Natural killer cell (primary cell): ENCODE data around the gene SNCB. TPM values are rescaled to one million over a fixed set of nuclear protein-coding genes. Genes with fewer than 3 reads are reported as not detected.

Experiments used
- ATAC-seq, 3 donors: fragments of 150-1000 bp in 2 of 3; fragments of 200-7000 bp in 1 of 3; cut with Tn5 transposase; 1 replicate in 1 of 3; 2 replicates in 2 of 3; pipeline ENCODE4 v1.10.0; 2021; ENCODE audit warnings: mild to moderate bottlenecking in 2 of 3, moderate library complexity in 2 of 3
- DNase-seq, 2 donors: peaks; one replicate each; pipeline versions ENCODE4 v3.0.0 to v3.0.0-alpha.2; 2013 to 2021; ENCODE audit warnings: mixed read lengths in 1 of 2
- H3K27ac ChIP-seq: one replicate; pipeline ENCODE4 v1.5.1; 2013; ENCODE audit warnings: mild to moderate bottlenecking, low read length
- H3K27me3 ChIP-seq: one replicate; pipeline ENCODE4 v1.6.1; 2013; ENCODE audit warnings: low read length; ENCODE audit not compliant: control insufficient read depth, insufficient read depth
- H3K36me3 ChIP-seq: one replicate; pipeline ENCODE4 v1.6.1; 2013; ENCODE audit warnings: low read length; ENCODE audit not compliant: control insufficient read depth, insufficient read depth
- H3K4me1 ChIP-seq: one replicate; pipeline ENCODE4 v1.6.1; 2013; ENCODE audit warnings: low read length; ENCODE audit not compliant: control insufficient read depth, insufficient read depth
- H3K4me3 ChIP-seq: one replicate; pipeline ENCODE4 v1.5.1; 2013; ENCODE audit warnings: low read length
- H3K9me3 ChIP-seq: one replicate; pipeline ENCODE4 v1.6.1; 2013; ENCODE audit warnings: low read length; ENCODE audit not compliant: control insufficient read depth, insufficient read depth
- H3K27ac Mint-ChIP-seq, 2 donors: one replicate each; pipeline ENCODE4 v1.8.0; 2022; ENCODE audit warnings: mild to moderate bottlenecking in 2 of 2, mixed read lengths in 2 of 2, moderate library complexity in 1 of 2
- H3K27me3 Mint-ChIP-seq, 2 donors: one replicate each; pipeline ENCODE4 v1.8.0; 2022; ENCODE audit warnings: low read depth in 2 of 2, mixed read lengths in 2 of 2
- H3K36me3 Mint-ChIP-seq: one replicate; pipeline ENCODE4 v1.8.0; 2022; ENCODE audit warnings: mixed read lengths
- H3K4me1 Mint-ChIP-seq, 2 donors: one replicate each; pipeline ENCODE4 v1.8.0; 2022; ENCODE audit warnings: mixed read lengths in 2 of 2
- H3K4me3 Mint-ChIP-seq: one replicate; pipeline ENCODE4 v1.8.0; 2022; ENCODE audit warnings: mild to moderate bottlenecking, moderate library complexity, mixed read lengths
- H3K9me3 Mint-ChIP-seq, 2 donors: one replicate each; pipeline ENCODE4 v1.8.0; 2022; ENCODE audit warnings: mixed read lengths in 2 of 2
- WGBS: methylation state at CpG from one replicate; pipeline ENCODE4 v1.1.7; 2013; ENCODE audit warnings: missing lambda C conversion rate; ENCODE audit not compliant: insufficient coverage; 5-methylcytosine and 5-hydroxymethylcytosine counted together
- intact Hi-C: fragments of 100-400 bp; cut with micrococcal nuclease; formaldehyde crosslinking; loops from one replicate; pipeline ENCODE4 v1.14.2; 2022
- total RNA-seq, 4 donors: library from RNA; stranded (reverse); fragments of 120-200 nt in 1 of 4; gene quantifications; one replicate each; pipeline versions ENCODE4 v1.2.3 to v1.2.4, GENCODE V29; 2013 to 2022
- TF ChIP-seq, protein P1 (sequence below): fragments of 200-600 bp; IDR thresholded peaks from one replicate; pipeline ENCODE4 v1.8.0; 2022; ENCODE audit warnings: antibody characterized with exemption

Gene SNCB
- total RNA-seq, 3 donors from 2014 or later (not counting 1 experiment from before 2014, with no cell fraction given) = not detected

DNA sequence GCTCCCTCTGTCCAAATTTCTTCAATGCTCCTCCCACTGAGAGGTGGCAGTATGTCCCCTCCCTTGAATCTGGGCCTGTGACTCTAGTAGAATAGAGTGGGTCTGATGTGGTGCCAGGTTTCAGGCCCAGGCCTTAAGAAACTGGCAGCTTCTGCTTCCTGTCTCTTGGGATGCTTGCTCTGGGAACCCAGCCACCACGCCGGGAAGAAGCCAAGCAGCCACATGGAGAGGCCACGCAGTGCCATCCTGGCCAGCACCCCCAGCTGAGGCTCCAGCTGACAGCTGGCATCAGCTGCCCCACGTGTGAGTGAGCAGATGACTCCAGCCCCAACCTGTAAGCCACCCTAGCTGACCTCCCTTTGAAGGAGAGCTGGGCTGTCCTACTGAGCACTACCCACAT, 9.6 kb upstream of the SNCB start:
- Histone ChIP-seq H3K36me3 (no peaks in the 10 kb centered on the region), H3K4me1 (no peaks in the 10 kb centered on the region), H3K4me3 (no peak overlapping the region), H3K9me3 (no peaks in the 10 kb centered on the region), H3K27me3 (peaks cover 6% of the 10 kb centered on the region), H3K27ac (no peak overlapping the region)
- peaks cover 13 to 19% of the 10 kb centered on the region in 2 donors for H3K27me3 Mint-ChIP-seq
- H3K9me3 Mint-ChIP-seq = no peaks in the 10 kb centered on the region
- 80% methylated on average over 4 of the region's 4 CpGs for WGBS
- H3K27ac Mint-ChIP-seq = no peak overlapping the region
- TF ChIP-seq, protein P1, sequence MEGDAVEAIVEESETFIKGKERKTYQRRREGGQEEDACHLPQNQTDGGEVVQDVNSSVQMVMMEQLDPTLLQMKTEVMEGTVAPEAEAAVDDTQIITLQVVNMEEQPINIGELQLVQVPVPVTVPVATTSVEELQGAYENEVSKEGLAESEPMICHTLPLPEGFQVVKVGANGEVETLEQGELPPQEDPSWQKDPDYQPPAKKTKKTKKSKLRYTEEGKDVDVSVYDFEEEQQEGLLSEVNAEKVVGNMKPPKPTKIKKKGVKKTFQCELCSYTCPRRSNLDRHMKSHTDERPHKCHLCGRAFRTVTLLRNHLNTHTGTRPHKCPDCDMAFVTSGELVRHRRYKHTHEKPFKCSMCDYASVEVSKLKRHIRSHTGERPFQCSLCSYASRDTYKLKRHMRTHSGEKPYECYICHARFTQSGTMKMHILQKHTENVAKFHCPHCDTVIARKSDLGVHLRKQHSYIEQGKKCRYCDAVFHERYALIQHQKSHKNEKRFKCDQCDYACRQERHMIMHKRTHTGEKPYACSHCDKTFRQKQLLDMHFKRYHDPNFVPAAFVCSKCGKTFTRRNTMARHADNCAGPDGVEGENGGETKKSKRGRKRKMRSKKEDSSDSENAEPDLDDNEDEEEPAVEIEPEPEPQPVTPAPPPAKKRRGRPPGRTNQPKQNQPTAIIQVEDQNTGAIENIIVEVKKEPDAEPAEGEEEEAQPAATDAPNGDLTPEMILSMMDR = no peak
- H3K4me1 Mint-ChIP-seq = no peaks in the 10 kb centered on the region
- intact Hi-C loops = no loop called here
- ATAC-seq (no peak), DNase-seq (no peak)
- no peaks in the 10 kb centered on the region for H3K36me3 Mint-ChIP-seq
- no peak overlapping the region for H3K4me3 Mint-ChIP-seq

DNA sequence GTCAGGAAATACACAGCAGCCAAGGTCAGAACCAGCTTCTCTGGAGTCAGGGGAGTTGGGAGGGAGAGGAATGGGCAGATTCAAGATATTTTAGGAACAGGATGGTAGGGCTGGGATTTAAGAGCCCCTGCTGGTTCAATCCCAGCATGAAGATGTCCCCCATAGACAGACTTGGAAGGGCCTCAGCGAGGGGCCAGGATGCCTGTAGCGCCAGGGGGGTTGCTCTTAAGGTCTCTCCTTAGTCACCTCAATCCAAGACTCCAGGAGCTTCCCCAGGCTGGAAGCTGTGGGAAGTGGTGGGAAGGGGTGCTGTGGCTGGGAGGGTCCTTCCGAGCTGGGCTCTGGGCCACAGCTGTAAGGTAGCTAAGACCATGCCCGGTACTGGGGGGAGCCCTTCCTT, 8.9 kb upstream of the SNCB start:
- 63% methylated on average over 3 of the region's 4 CpGs for WGBS
- Histone ChIP-seq H3K4me1 (no peaks in the 10 kb centered on the region), H3K9me3 (no peaks in the 10 kb centered on the region), H3K27me3 (peaks cover 6% of the 10 kb centered on the region), H3K27ac (no peak overlapping the region), H3K4me3 (no peak overlapping the region), H3K36me3 (no peaks in the 10 kb centered on the region)
- ATAC-seq (no peak), DNase-seq (no peak)
- Mint-ChIP-seq H3K27ac (no peak overlapping the region), H3K4me3 (no peak overlapping the region), H3K36me3 (no peaks in the 10 kb centered on the region), H3K27me3 (peaks cover 17 to 25% of the 10 kb centered on the region in 2 donors), H3K9me3 (no peaks in the 10 kb centered on the region), H3K4me1 (no peaks in the 10 kb centered on the region)
- intact Hi-C loops = no loop called here
- TF ChIP-seq, protein P1 = no peak

DNA sequence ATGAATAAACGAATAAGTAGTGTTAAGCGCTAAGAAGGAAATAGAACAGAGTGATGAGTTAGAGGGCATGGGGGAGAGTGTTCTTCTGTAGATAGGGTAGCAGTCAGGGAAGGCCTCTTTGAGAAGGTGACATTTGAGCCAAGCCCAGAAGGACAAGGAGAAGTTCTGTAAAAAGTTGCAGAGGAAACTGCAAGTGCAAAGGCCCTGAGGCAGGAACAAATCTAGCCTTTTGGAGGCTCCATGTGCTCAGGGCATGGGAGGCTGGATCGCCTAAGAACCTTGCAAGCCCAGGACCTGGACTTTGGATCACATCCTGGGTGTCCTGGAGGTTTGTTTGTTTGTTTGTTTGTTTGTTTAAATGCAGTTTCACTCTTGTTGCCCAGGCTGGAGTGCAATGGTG, 8.1 kb upstream of the SNCB start:
- TF ChIP-seq, protein P1 = no peak
- Histone ChIP-seq H3K27ac (no peak overlapping the region), H3K4me3 (no peak overlapping the region), H3K9me3 (no peaks in the 10 kb centered on the region), H3K4me1 (peaks cover 4% of the 10 kb centered on the region), H3K36me3 (no peaks in the 10 kb centered on the region), H3K27me3 (peaks cover 8% of the 10 kb centered on the region)
- intact Hi-C loops = no loop called here
- 85% methylated on average over 3 of the region's 3 CpGs for WGBS
- no peaks in the 10 kb centered on the region for H3K36me3 Mint-ChIP-seq
- peaks cover 24 to 32% of the 10 kb centered on the region in 2 donors for H3K27me3 Mint-ChIP-seq
- DNase-seq = no peak
- H3K4me1 Mint-ChIP-seq = peaks cover 0 to 7% of the 10 kb centered on the region in 2 donors
- no peaks in the 10 kb centered on the region for H3K9me3 Mint-ChIP-seq
- no peak overlapping the region for H3K27ac Mint-ChIP-seq
- ATAC-seq = no peak
- no peak overlapping the region for H3K4me3 Mint-ChIP-seq

DNA sequence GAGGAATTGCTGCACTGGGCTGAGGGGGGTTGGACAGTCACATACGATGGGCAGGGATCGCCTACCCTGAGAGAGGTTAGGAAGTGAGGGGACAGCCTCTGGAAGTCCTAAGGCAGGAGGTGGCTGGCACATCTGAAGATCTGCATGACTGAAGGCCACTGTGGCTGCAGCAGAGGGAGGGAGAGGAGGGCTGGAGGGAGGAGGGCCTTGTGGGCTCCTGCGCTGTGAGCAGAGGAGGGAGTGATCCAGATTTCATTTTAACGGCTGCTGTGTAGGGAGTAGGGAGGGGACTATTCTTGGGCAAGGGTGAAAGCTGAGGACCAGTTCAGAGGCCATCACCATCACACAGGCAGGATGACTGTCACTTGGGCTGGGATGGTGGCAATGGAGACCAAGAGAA, 7.2 kb upstream of the SNCB start:
- TF ChIP-seq, protein P1 = no peak
- Mint-ChIP-seq H3K36me3 (no peaks in the 10 kb centered on the region), H3K4me3 (no peak overlapping the region), H3K4me1 (peaks cover 0 to 8% of the 10 kb centered on the region in 2 donors), H3K9me3 (no peaks in the 10 kb centered on the region), H3K27ac (no peak overlapping the region), H3K27me3 (peaks cover 26 to 41% of the 10 kb centered on the region in 2 donors)
- Histone ChIP-seq H3K4me1 (peaks cover 4% of the 10 kb centered on the region), H3K4me3 (no peak overlapping the region), H3K9me3 (no peaks in the 10 kb centered on the region), H3K27me3 (peaks cover 8% of the 10 kb centered on the region), H3K27ac (no peak overlapping the region), H3K36me3 (no peaks in the 10 kb centered on the region)
- intact Hi-C loops = no loop called here
- WGBS = 73% methylated on average over 4 of the region's 4 CpGs
- no peak for ATAC-seq
- no peak for DNase-seq
